Fibroblast of skin of abdomen (primary cell): ENCODE data around the gene COL19A1.
"Not testable (repeated sequence)": the region's sequence is repeated elsewhere in the genome, so short reads cannot be mapped to it uniquely, and the experiment has no call there.

Experiments used
- DNase-seq: peaks from one replicate; pipeline ENCODE4 v3.0.0-alpha.2; 2013

COL19A1 gene

GRCh38 chr6:69901361-69901760 is 35.0 kb downstream of the COL19A1 start:
- no peak for DNase-seq

- peak; percentile 33 for DNase-seq
Measured at GRCh38 chr6:69907981-69908498, 41.7 kb downstream of the COL19A1 start.

GRCh38 chr6:69913361-69913760 is 47.0 kb downstream of the COL19A1 start:
- no peak for DNase-seq

- DNase-seq, result no peak
Measured at GRCh38 chr6:69914015-69914485, 47.7 kb downstream of the COL19A1 start.

- no peak for DNase-seq
Measured at GRCh38 chr6:69915346-69915745, 49.0 kb downstream of the COL19A1 start.

GRCh38 chr6:69917834-69918233 is 51.5 kb downstream of the COL19A1 start:
- peak; percentile 65 for DNase-seq

- no peak for DNase-seq
Measured at GRCh38 chr6:69918813-69919475, 52.6 kb downstream of the COL19A1 start.

- not testable (repeated sequence) for DNase-seq
Measured at GRCh38 chr6:69921066-69921465, 54.7 kb downstream of the COL19A1 start.

GRCh38 chr6:69921611-69922010 is 55.3 kb downstream of the COL19A1 start:
- DNase-seq, result not testable (repeated sequence)

- no peak for DNase-seq
Measured at GRCh38 chr6:69926745-69927144, 60.4 kb downstream of the COL19A1 start.

GRCh38 chr6:69933239-69933638 is 66.9 kb downstream of the COL19A1 start:
- DNase-seq, result no peak

GRCh38 chr6:69935079-69935478 is 68.7 kb downstream of the COL19A1 start:
- DNase-seq, result no peak

- DNase-seq, result peak; percentile 10
Measured at GRCh38 chr6:69936674-69937363, 70.5 kb downstream of the COL19A1 start.

GRCh38 chr6:69937402-69938136 is 71.2 kb downstream of the COL19A1 start:
- DNase-seq, result no peak

- DNase-seq, result peak; percentile 1
Measured at GRCh38 chr6:69942485-69942884, 76.1 kb downstream of the COL19A1 start.

GRCh38 chr6:69945192-69945591 is 78.8 kb downstream of the COL19A1 start:
- DNase-seq, result no peak

GRCh38 chr6:69948479-69949114 is 82.2 kb downstream of the COL19A1 start:
- no peak for DNase-seq

GRCh38 chr6:69953491-69953890 is 87.1 kb downstream of the COL19A1 start:
- DNase-seq, result no peak

- DNase-seq, result no peak
Measured at GRCh38 chr6:69954733-69955132, 88.4 kb downstream of the COL19A1 start.

GRCh38 chr6:69957985-69958559 is 91.7 kb downstream of the COL19A1 start:
- peak; percentile 10 for DNase-seq

- DNase-seq, result no peak
Measured at GRCh38 chr6:69958978-69959377, 92.6 kb downstream of the COL19A1 start.

- not testable (repeated sequence) for DNase-seq
Measured at GRCh38 chr6:69965974-69966373, 99.6 kb downstream of the COL19A1 start.
